ENCODE measurements around the gene FBLN2. TPM values are rescaled to one million over a fixed set of nuclear protein-coding genes. Genes with fewer than 3 reads are reported as not detected.

The FBLN2 gene
- total and polyA plus RNA-seq, 2 of the 4 experiments (the other 2 are of a cell fraction) = 11.8 to 60.8 TPM

GRCh38 chr3:13568515-13569028, 19.6 kb downstream of the FBLN2 start:
- Histone ChIP-seq H3K14ac (replicated peaks; ENCODE audit: low read depth, low read length) (no peak overlapping the region), H3K56ac (ENCODE audit: extremely low read depth, insufficient read depth, low read length) (no peak overlapping the region), H4K20me1 (ENCODE audit: insufficient read depth, low read length) (no peaks in the 10 kb centered on the region), H3K23ac (ENCODE audit: low read depth, low read length) (no peak overlapping the region), H2AFZ (replicated peaks; ENCODE audit: low read length, poor library complexity) (no peak overlapping the region), H2BK5ac (ENCODE audit: low read depth, low read length, poor library complexity, severe bottlenecking) (no peak overlapping the region), H2AK5ac (ENCODE audit: low read depth, low read length) (no peak overlapping the region), H3K9me1 (ENCODE audit: insufficient read depth, low read length) (no peaks in the 10 kb centered on the region), H3K4me2 (ENCODE audit: low read depth, low read length) (no peak overlapping the region), H2BK20ac (ENCODE audit: low read depth, low read length) (no peak overlapping the region), H3K27ac (ENCODE audit: insufficient read depth, low read length) (no peak overlapping the region), H4K5ac (ENCODE audit: low read depth, low read length) (no peak overlapping the region), H3K27me3 (ENCODE audit: control insufficient read depth, insufficient read depth, low read length) (no peaks in the 10 kb centered on the region; the same call in 1 of the 2 replicates), H3K9me3 (ENCODE audit: control insufficient read depth, insufficient read depth, low read length) (no peaks in the 10 kb centered on the region), H3K4ac (ENCODE audit: low read depth, low read length) (no peak overlapping the region), H3K4me1 (ENCODE audit: control insufficient read depth, insufficient read depth, low read length) (no peaks in the 10 kb centered on the region), H3K79me1 (ENCODE audit: low read depth in 1 of 2, low read length in 2 of 2) (no peaks in the 10 kb centered on the region), H2BK120ac (ENCODE audit: low read depth, low read length) (no peak overlapping the region), H3K36me3 (ENCODE audit: control insufficient read depth, insufficient read depth, low read length) (no peaks in the 10 kb centered on the region), H4K8ac (ENCODE audit: low read depth in 2 of 2, low read length in 2 of 2) (no peak overlapping the region), H3K9ac (ENCODE audit: low read depth, low read length) (no peak overlapping the region), H3K18ac (ENCODE audit: low read depth, low read length) (no peak overlapping the region), H2AK9ac (replicated peaks; ENCODE audit: low read depth, low read length, poor library complexity) (no peak overlapping the region), H4K91ac (ENCODE audit: insufficient read depth, low read depth, low read length) (no peak overlapping the region), H3K4me3 (ENCODE audit: insufficient read depth, low read depth, low read length) (no peak overlapping the region), H2BK15ac (ENCODE audit: low read depth, low read length) (no peak overlapping the region)
- no peak for ATAC-seq (ENCODE audit: low read depth)
- WGBS, 2 experiments (ENCODE audit: extremely low coverage in 2 of 2, insufficient read length in 1 of 2) = 79% methylated on average over 11 of the region's 15 CpGs; no CpG with 5 or more reads in 1 of the 2 experiments
- ChIA-PET POLR2A (ENCODE audit: unreplicated experiment) (no interaction called here), CTCF (no interaction called here)
- intact Hi-C loops (cut with micrococcal nuclease) = no loop called here
- in situ Hi-C loops (cut with MboI; ENCODE audit: low sequenced_read_pairs) = no loop called here
- TF ChIP-seq MAFK (IDR thresholded peaks at IDR 0.05; ENCODE audit: low read depth, low read length) (no peak), MXI1 (IDR thresholded peaks at IDR 0.05; ENCODE audit: borderline replicate concordance, low read depth, low read length) (no peak), MAZ (IDR thresholded peaks at IDR 0.05; ENCODE audit: borderline replicate concordance, low read depth, low read length) (no peak), CHD1 (IDR thresholded peaks at IDR 0.05; ENCODE audit: low read depth, low read length) (no peak), NFE2L2 (IDR thresholded peaks at IDR 0.05; ENCODE audit: low read depth, low read length) (no peak), USF2 (IDR thresholded peaks at IDR 0.05; ENCODE audit: low read depth, low read length) (no peak)
- BruUV-seq (replicated peaks) = no TSS peak
- no peak for DNase-seq
- dilution Hi-C loops (cut with HindIII; ENCODE audit: low sequenced_read_pairs, unreplicated experiment) = no loop called here

Data from IMR-90 (cell line).